Germinal center (tissue), 1 donor: ENCODE data around the gene WRAP73.
A peak's percentile ranks its signal among the peaks of the same experiment; 100 is the strongest.

Experiments
- DNase-seq: peaks from one replicate; pipeline ENCODE4 v3.0.0; 2012; ENCODE audit warnings: mixed read lengths, low spot score

Gene WRAP73

DNA sequence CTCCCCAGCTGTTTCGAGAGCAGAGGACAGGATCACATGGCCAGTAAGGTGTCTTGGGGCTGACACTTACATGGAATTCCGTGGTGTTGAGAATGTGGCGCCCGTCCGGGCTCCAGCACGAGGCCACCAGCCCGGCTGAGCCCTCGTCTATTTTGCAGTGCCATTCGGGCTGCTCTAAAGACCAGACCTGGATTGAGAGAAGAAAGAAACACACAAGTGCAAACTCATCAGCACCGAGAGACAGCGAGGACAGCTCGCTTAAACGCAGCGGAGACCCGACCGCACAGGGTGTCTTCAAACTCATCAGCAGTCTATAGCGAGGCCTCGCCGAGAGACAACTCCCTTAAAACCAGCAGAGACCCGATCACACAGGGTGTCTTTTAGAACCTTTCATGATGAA lies 3.3 kb downstream of the WRAP73 start:
- DNase-seq, result no peak

DNA sequence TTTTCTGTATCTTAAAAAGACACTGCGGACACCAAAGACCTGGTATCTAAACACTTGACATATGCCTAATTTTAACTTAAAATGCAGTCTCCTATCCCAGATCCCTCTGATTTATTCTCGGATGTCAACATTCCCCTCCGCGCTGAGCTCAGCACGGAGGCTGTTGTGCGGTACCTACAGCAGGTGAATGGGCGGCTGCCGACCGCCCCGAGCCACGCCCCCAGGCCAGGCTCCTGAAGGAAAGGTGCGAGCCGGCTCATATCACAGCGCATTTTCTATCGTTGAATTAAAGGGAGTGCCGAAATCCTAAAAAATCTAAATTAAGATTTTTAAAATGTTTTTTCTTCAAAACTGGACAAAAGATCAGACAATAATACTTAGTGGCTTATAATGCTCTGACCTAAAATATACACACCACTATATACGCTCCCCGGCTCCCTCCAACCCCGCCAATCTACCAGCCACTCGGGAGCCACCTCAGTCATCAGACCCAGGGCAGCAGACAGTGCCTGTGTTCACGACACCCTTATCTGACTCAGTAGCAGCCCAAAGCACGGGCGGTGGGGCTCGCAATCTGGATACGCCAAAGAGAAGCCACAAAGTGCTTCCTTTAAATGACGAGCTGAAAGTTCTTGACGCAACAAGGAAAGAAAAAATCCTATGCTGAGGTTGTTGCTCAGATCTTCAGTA lies 4.1 kb downstream of the WRAP73 start:
- no peak for DNase-seq

DNA sequence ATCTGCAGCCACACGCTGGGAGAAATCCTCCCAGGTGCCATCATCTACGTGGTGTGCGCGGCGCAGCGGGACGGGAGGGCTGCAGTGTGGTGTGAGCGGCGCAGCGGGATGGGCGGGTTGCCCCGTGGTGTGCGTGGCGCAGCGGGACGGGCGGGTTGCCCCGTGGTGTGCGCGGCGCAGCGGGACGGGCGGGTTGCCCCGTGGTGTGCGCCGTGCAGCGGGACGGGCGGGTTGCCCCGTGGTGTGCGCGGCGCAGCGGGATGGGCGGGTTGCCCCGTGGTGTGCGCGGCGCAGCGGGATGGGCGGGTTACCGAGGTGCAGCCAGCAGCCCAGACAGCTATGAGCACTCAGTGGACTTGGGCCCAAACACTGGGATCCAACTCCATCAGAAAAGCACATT lies 4.7 kb downstream of the WRAP73 start:
- no peak for DNase-seq

DNA sequence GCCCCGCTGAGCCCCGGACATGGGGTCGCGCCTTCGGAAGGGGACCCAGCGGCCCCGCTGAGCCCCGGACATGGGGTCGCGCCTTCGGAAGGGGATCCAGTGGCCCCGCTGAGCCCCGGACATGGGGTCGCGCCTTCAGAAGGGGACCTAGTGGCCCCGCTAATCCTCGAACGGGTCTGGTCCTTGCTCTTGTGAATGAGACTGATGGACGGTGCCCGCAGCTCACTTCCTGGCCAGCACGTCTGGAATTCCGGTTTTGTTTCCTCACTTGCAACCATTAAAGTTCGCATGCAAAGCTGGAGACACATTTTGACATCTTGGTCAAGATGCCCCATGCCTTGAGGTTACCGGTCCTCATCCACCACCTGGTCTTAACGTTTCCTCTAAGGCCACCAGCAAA lies 5.6 kb downstream of the WRAP73 start:
- no peak for DNase-seq

DNA sequence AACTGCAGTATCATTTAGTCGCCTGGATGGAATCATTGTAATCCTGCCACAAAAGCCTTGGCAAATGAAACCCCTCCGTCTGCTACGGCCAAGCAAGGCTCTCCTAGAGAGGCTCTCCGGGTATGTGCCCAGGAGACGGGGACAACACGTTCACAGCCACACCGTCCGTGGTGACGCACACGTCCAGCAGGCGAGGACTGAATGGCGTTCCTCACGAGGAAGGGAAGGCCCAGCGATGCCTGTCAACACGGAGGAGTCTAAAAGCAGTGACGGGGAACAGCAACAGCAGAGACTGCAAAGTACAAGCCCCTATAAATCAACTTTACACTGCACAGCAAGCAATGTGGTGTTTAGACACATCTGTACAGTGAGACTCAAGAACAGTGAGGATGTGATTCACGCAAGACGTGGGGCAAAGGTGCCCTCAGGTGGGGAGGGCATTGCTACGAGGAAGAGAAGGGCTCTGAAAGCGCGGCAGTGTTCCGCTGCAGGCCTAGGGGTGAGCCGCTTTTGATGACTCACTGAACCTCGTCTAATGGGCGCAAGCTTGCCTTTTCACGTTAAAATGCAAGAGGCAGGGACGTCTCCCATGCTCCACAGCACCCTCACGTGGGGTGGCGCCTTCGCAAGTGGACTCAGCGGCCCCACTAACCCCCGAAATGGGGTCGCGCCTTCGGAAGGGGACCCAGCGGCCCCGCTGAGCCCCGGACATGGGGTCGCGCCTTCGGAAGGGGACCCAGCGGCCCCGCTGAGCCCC lies 6.8 kb downstream of the WRAP73 start:
- no peak for DNase-seq

DNA sequence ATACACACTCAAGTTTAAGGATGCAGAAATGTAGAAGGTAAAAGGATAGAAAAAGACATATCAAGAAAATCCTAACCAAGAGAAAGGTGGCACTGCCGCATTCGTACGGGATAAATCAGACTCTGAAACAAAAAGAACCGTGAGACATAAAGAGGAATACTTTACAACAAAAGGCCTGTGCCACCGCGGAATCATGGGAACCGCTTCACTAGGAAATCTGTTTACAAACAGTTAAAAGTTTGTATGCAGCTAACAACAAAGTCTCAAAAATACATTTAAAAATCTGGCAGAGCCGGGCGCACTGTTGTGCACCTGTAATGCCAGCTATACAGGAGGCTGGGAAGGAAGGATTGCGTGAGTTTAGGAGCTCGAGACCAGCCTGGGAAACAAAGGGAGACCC lies 8.1 kb downstream of the WRAP73 start:
- DNase-seq, result no peak

DNA sequence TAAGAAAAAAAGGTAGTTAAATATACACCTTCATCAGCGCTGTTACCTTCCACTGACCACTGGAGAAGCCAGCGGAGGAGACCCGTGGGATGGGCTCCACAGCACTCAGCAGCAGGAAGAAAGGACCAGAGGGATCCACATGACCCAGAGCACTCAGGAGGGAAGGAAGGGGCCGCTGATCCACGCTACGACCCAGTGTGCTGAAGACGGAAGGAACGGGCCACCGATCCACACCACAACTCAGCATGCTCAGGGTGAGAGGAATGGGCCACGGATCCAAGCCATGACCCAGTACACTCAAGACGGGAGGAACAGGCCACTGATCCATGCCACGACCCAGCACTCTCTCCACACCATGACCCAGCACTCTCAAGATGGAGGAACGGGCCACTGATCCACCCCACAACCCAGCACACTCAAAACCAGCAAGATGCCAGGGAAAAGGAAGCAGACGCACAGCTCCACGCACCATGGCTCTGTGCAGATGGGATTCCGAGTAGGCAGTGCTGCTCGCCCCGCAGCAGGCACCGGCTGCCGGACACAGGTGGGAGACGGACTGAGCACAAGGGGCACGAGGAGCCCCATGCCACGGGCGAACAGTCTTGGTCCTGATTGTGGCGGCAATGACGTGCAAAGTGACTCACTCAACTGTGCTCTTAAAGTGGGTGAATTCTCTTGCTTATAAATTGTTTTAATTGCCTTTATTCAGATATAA lies 8.7 kb downstream of the WRAP73 start:
- no peak for DNase-seq

DNA sequence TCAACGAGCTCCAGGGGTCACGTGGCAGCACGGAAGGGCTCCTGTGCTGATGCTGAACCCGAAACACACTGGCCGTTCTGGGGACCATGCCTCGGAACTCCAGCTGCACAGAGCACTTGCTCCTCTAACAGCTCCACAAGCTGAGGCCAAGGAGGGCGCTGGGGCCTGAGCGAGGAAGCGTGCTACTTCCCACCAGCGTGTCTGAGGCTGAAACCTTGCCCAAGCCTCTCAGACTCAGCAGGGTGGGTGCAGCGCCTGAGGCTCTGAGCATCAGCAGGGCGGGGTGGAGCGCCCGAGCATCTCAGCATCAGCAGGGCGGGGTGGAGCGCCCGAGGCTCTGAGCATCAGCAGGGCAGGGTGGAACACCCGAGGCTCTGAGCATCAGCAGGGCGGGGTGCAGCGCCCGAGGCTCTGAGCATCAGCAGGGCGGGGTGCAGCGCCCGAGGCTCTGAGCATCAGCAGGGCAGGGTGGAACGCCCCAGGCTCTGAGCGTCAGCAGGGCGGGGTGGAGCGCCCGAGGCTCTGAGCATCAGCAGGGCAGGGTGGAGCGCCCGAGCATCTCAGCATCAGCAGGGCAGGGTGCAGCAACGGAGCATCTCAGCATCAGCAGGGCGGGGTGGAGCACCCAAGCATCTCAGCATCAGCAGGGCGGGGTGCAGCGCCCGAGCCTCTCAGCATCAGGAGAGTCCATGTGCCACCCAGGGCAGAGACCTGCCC lies 9.6 kb downstream of the WRAP73 start:
- DNase-seq, result no peak

DNA sequence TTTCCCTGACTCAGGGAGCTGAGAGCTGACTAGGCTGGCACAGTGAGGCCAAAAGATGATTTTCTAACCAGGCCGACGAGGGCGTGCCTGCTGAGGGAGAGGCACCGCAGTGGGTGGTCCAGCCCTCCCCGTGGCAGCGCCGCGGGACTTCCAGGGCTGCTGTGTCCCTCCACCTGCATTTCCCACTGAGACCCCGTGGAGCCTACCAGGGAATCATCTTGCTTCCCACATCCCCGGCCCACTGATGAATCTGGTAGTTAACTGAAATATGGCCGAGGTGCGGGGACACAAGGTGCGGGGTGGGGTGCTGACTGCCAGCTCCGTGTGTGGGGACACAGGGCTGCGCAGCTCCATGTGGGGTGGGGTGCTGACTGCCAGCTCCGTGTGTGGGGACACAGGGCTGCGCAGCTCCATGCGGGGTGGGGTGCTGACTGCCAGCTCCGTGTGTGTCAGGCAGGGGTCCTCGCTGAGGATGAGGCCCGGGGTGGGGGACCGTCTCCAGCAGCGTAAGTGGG lies 10.4 kb downstream of the WRAP73 start:
- DNase-seq, result no peak

DNA sequence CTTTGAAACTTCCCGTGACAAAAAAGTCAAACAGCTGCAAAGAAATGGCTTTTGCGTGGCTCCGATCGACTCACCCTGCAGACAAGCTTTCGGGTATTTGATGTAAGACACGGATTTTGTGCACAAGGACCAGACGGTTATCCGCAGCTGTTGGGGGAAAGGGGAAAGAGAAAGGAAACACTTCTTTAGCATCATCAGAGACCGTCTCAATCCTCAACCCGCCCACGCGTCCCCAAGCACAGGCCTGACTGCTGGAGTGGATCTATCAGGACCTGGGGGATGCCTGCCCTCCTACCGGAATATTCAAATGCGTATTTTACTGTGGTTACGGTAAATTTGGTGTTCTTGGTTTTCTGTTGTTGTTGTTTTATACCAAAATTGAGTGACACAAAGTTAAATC lies 11.2 kb downstream of the WRAP73 start:
- peak; percentile 46 for DNase-seq

DNA sequence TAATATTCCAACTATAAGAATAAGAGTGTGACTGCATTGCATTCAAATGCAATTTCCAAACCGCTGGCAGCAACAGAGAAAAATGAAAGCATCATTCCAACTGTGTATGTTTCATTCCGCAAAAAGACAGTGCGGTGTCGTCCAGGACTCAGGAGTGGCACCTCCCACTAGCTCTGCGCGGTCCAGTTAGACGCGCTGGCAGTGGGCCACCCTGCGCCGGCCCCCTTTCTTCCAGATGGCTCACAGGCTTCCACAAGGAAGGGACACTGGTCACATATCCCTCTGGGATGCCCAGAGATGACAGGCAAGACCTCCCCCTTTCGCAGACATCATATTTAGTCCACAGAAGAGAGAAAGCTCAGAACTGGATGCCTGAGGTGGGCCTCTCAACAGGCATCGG lies 11.9 kb downstream of the WRAP73 start:
- DNase-seq, result no peak

DNA sequence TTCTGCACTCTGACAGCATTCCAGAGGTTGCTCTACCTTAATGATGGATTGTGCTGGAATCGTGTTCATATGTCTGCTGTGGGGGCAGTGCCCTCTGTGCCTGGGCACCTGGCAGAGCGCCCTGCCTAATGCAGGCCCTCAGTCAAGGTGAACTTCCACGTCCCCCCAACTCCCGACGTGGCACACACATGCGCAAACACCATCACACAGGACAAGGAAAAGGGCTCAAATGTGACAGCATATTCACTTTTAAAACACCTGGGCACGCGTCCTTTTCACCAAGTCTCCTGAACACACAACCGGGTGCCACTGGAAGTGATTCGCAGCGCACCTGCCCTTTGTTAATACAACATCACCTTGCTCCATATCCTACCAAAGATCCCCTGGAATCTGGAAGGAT lies 13.4 kb downstream of the WRAP73 start:
- no peak for DNase-seq

DNA sequence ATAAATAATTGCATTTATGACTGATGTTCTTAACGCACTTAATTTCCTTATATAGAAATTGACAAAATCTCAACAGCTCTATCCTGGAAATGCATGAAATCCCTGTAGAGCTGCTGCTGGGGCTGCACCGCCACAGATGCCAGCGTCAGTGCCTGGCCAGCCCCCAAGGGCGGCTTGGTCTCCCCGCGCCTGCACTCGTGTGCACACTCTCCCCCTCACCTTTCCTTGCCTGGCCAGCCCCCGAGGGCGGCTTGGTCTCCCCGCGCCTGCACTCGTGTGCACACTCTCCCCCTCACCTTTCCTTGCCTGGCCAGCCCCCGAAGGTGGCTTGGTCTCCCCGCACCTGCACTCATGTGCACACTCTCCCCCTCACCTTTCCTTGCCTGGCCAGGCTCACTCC lies 13.8 kb downstream of the WRAP73 start:
- no peak for DNase-seq

DNA sequence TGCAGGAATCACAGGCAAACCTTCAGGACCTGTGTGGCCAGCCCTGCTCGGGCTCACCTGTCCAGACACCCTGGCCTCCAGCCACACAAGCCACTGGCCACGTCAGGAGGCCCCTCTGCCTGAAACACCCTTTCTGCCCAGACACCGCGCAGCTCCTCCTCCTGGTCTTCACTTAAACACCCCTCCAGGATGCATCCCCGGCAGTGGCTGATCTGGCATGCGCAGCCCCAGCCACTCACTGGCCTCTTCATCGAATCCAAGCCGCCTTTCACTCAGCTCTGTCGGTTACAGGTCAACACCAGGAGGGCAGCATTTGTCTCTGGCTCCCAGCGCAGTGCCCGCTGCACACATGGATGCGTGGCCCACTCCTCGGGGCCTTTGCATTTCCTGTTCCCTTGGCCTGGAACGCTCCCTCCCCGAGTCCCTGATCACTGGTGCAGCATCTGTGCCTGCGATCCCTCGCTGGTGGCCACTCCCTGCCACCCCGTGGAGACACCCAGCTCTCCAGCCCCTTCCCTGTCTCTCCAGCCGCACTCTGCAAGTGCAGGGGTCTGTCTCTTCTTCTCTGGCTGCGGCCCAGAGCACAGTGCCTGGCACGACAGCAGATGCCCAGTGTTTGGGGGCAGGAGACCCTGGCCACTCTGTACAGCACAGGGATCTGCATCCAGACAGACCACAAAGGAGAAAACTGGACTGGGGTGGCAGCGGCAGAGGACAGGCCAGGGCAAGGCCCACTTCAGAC lies 15.7 kb downstream of the WRAP73 start:
- no peak for DNase-seq

DNA sequence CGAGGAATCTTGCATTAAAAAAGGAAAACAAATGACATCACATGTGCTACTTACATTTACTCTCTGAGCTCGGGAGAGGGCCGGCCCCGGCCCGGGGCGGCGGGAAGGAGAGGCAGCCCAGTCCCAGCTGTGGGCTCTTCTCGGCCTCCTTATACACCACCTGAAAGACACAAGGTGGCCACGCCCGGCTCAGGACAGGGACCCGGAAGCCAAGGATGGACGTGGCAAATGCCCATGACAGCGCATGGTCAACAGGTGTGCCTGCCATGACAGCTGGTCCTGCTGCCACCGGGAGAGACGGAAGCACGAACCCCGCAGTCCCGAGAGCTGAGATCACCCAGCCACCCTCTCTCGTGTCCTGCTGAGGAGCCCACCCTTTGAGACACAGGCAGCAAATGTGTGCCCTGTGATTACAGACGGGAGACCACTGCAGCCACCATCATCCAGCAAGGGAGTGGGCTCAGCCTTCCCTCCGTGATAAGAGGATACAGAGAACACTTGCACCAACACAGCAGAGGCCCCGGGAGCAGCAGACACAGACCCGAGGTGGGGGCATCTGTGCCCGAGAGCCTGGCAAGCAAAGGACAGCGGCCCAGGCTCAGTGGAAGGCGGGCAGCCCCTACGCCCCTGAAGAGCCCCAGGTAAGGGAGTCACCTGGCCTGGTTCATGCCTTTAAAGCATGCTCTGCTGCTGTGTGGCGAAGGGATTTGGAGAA lies 16.4 kb downstream of the WRAP73 start:
- no peak for DNase-seq

DNA sequence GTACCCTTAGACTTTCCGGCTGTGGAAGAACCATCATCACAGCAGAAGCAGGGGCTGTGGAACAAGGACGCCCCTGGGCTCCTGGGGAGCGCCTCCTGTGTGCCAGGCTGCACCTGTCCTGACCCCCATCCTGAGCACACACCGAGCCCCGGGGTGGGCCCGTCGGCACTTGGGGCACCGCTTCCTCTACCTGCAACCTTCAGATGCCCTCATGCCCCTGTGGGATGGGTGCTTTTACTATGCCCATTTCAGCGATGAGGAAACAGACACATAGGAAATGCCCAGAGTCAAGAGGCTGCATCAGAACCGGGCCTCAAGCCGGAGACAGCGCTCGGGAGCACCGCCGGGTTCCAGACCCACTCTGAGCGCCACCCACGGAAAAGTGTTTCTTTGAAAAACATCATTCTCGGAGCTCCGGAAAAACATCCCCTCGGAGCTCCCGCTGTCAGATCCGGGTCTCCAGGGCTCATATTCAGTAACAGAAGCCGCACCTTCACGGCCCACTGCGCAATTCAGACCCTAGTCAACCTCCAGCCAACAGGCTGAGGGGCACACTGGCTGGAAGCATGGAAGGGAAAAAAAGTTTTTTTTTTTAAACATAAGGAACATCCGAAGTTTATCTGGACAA lies 17.1 kb downstream of the WRAP73 start:
- no peak for DNase-seq

DNA sequence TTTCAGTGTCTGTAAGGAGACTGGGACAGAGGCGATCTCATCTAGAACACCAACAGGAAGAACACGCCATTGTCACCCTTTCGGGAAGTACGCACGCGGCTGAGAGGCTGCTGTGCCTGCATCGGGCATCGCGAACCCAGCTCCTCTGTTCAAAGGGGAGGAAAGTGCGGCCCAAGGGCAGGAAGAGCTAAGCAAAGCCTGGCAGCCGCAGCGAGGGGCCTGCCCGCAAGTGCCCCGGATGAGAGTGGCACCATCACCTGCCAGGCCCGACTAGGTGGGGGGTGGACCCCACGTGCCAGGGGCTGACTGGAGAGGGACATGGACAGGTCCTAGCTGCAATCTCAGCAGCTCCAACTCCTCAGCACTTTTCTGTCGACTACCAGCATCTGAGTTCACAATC lies 17.6 kb downstream of the WRAP73 start:
- no peak for DNase-seq

DNA sequence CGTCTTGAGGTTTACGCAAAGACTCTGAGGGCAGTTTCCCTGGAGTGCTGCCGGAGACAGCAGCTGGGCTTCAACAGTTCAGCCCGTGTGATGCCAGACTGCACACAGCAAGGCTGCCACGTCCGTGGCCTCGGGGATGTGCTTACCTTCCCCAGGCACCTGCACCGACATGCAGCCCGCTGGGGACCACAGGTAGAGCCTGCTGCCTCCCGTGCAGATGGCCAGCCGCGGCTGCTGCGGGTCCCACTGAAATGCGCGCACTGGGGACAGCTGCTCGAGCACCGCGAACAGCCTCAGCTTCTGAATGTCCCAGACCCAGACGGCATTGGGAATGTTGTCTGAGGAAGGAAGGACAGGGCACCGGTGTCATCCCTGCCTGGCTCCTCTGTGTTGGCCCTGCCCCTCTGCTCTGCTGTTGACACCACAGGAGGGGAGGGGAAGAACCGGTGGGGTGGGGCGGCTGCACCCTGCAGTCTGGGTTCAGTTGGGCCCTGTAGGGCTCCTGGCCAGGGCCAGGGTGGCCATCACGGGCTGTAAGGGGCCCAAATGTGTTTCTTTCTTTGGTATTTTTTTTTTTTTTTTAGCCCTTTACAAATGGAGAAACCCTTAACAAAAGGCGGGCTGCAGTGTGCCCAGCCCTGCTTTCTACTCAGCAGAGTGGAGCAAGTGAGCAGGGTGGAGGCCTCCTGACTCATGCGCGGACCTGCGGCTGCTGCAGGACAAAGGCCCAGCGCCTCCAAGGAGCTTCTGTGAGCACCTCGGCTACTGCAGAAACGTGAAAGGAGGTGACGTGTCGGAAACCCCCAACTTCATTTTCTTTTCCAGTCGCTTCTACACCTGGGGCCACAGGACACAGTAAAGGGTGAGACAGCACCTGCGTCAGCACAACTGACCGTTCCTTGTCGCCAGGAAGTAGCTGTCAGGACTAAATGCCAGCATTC lies 18.3 kb downstream of the WRAP73 start:
- no peak for DNase-seq

DNA sequence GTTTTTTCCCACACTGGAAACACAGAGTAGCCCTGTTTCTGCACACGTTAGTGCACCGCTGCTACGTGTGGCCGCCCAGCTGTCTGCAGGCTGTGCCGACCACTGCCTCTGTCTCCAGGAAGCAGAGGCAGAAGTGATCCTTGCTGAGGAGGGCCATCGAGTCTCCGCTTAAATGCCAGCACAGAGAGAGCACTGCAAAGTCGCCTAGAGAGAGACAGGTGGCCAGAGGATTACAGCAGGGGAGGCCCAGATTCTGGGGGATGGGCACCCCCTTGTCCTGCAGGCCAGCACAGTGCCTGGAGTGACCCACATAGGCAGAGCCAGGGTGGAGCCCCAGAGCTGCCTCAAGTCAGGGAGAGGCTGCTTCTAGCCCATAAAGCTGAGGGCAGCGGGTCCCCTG lies 19.0 kb downstream of the WRAP73 start:
- no peak for DNase-seq
